GM10248 (cell line): ENCODE results near the gene SAMD4A.

Source experiments
- CTCF ChIA-PET: fragments of 300-600 bp; sonication (Branson Sonifier 250); formaldehyde crosslinking; extraction: SDS; loops from one replicate; lab custom pipeline; 2021; ENCODE audit warnings: antibody characterized with exemption; lab: Yijun Ruan, JAX
- POLR2A ChIA-PET: fragments of 350-650 bp; sonication (Branson Sonifier 250); formaldehyde crosslinking; extraction: SDS; loops from one replicate; lab custom pipeline; 2020; ENCODE audit warnings: antibody characterized with exemption; lab: Yijun Ruan, JAX
- DNase-seq: peaks from one replicate; pipeline ENCODE4 v3.0.0; 2012; ENCODE audit errors: extremely low spot score
- TF ChIP-seq, protein P1 (sequence below): IDR thresholded peaks from 2 replicates; pipeline ENCODE4 v1.5.1; 2012; ENCODE audit warnings: mild to moderate bottlenecking, low read depth; ENCODE audit errors: extremely low read depth, missing control alignments, control extremely low read depth

The SAMD4A gene

DNA sequence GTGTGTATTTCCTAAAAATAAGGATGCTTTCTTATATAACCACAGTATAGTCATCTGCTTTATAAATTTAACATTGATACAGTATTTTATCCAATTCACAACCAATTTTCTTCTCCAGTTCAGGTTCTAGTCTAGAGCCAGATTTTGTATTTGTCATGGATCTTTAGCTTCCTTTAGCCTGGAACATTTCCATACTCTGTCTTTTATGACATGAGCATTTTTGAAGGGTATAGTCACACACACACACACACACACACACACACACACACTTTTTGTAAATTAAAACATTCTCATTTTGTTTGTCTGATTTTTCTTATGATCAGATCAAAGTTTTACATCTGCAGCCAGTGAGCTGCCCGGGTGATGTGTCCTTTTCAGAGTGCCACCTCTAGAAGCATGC is 31.8 kb upstream of the SAMD4A start:
- ChIA-PET CTCF (interaction anchor here (1.0 kb wide), 2 partner anchors 26 to 29 kb away, joined by 3 read pairs; partner anchors contain the start of gene CGRRF1), POLR2A (no interaction called here)
- TF ChIP-seq, protein P1, sequence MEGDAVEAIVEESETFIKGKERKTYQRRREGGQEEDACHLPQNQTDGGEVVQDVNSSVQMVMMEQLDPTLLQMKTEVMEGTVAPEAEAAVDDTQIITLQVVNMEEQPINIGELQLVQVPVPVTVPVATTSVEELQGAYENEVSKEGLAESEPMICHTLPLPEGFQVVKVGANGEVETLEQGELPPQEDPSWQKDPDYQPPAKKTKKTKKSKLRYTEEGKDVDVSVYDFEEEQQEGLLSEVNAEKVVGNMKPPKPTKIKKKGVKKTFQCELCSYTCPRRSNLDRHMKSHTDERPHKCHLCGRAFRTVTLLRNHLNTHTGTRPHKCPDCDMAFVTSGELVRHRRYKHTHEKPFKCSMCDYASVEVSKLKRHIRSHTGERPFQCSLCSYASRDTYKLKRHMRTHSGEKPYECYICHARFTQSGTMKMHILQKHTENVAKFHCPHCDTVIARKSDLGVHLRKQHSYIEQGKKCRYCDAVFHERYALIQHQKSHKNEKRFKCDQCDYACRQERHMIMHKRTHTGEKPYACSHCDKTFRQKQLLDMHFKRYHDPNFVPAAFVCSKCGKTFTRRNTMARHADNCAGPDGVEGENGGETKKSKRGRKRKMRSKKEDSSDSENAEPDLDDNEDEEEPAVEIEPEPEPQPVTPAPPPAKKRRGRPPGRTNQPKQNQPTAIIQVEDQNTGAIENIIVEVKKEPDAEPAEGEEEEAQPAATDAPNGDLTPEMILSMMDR, result no peak
- no peak for DNase-seq

DNA sequence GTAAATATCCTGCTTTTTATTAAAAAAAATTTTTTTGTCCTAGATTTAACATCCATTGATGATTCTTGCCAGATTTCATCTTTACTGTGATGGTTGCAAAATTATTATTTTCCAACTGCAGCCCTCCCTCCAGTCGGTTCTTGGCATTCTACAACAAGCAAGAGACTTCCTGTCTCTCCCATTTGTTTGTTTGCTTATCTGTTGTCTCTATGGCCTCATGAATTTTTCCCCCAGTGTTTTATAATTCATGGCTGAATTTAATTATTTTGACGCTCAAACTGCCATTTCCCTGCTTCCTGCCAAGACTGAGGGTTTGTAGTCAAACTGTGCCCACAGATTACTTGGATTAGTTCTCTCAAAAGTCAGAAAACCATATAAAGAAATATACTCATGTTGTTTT is 31.3 kb upstream of the SAMD4A start:
- TF ChIP-seq, protein P1, result no peak
- CTCF ChIA-PET, result interaction anchor here (1.0 kb wide), 1 partner anchor 27 kb away, joined by 3 read pairs; the partner anchor contains the start of gene CGRRF1
- POLR2A ChIA-PET, result no interaction called here
- DNase-seq, result no peak

DNA sequence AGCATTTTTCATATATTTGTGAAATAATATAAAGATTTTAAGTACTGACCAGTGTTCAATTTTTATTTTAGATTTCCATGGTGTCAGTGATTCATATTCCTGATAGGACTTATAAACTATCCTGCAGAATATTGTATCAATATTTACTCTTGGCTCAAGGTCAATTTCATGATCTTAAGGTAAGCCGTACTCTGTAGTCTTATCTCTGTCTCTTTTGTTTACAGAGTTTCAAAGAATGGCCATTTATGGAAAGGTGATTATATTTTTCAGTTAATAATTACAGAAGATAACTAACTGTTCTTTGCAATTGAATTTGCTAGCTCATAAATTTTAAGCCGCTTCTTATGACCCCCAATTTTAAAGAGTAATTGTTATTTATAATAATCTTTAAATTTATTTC is 29.3 kb upstream of the SAMD4A start:
- ChIA-PET CTCF (interaction anchor here (1.3 to 2.5 kb wide), 3 partner anchors 8 to 153 kb away, joined by 4 to 7 read pairs (median 4); no protein-coding TSS in a partner anchor), POLR2A (no interaction called here)
- no peak for DNase-seq
- TF ChIP-seq, protein P1, result no peak

DNA sequence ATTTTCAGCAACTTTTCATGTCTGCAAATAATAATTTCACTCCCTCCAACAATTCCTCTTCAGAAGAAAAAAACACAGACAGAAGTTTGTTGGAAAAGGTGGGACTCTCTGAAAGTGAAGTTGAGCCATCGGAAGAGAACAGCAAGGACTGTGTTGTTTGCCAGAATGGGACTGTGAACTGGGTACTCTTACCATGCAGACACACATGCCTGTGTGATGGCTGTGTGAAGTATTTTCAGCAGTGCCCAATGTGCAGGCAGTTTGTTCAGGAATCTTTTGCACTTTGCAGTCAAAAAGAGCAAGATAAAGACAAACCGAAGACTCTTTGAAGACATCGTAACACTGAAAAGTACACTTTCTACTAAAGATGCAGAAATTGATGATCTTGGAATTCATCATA is 28.9 kb upstream of the SAMD4A start:
- ChIA-PET POLR2A (no interaction called here), CTCF (interaction anchor here (1.0 to 2.5 kb wide), 4 partner anchors 9 to 236 kb away, joined by 3 to 7 read pairs (median 4); no protein-coding TSS in a partner anchor)
- no peak for DNase-seq
- TF ChIP-seq, protein P1, result no peak

DNA sequence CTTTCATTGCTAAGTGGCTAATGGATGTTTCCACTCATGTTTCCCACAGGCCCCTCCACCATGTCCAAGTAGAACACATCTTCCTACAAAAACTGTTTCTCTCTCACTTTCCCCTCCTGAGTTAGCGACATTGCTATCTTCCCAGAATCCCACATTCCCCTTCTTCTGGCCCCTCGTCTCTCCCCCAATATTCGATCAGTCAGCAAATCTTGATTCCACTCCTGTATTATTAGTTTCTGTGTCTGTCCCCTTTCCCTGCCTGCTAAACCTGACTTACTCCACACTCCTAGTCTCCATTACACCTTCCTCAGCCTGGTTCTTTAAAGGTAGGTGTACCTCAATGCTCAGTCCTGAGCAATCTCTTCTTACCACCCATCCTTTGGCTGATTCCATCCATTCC is 19.3 kb upstream of the SAMD4A start:
- ChIA-PET POLR2A (interaction anchor here (0.6 kb wide), 1 partner anchor 376 kb away, joined by 4 read pairs; no protein-coding TSS in a partner anchor), CTCF (interaction anchor here (1.3 to 2.7 kb wide), 2 partner anchors 16 to 18 kb away, joined by 3 to 9 read pairs; no protein-coding TSS in a partner anchor)

DNA sequence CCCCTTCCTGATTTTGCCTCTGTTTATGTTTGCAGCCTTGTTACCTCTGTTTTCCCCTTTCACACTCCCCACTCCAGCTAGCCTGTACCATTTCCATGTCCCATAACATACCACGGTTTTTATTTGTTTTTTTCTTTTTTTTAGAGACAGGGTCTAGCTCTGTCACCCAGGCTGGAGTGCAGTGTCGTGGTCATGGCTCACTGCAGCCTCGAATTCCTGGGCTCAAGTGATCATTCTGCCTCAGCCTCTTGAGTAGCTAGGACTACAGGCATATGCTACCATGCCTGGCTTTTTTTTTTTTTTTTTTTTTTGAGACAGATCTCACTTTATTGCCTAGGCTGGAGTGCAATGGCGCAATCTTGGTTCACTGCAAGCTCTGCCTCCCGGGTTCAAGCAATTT is 18.4 kb upstream of the SAMD4A start:
- TF ChIP-seq, protein P1, result no peak
- ChIA-PET CTCF (interaction anchor here (1.0 to 2.7 kb wide), 6 partner anchors 9 to 265 kb away, joined by 3 to 9 read pairs (median 5); no protein-coding TSS in a partner anchor), POLR2A (interaction anchor here (0.6 kb wide), 1 partner anchor 138 kb away, joined by 3 read pairs; no protein-coding TSS in a partner anchor)
- no peak for DNase-seq

More for the DNA sequence above, 19.3 kb upstream of the SAMD4A start:
- DNase-seq, result no peak
- TF ChIP-seq, protein P1, result no peak
